B cell (primary cell): ENCODE results near the gene CCR6. TPM values are rescaled to one million over a fixed set of nuclear protein-coding genes. Genes with fewer than 3 reads are reported as not detected.

Experiments used
- ATAC-seq: fragments of 200-7000 bp; cut with Tn5 transposase; one replicate; pipeline ENCODE4 v1.10.0; 2021; ENCODE audit warnings: low read depth, mild to moderate bottlenecking, moderate number of reproducible peaks, moderate library complexity
- CTCF ChIA-PET: fragments of 350-600 bp; sonication (Branson Sonifier 250); formaldehyde crosslinking; loops from one replicate; lab custom pipeline; 2021; ENCODE audit warnings: antibody characterized with exemption, inconsistent platforms; lab: Charles Lee
- POLR2A ChIA-PET: fragments of 350-600 bp; sonication (Branson Sonifier 250); formaldehyde crosslinking; loops from one replicate; lab custom pipeline; 2021; ENCODE audit warnings: antibody characterized with exemption; lab: Charles Lee
- DNase-seq: peaks from one replicate; pipeline ENCODE4 v3.0.0; 2013
- H2AFZ ChIP-seq: 2 replicates; pipeline ENCODE4 v1.6.1; 2012; ENCODE audit warnings: mild to moderate bottlenecking, low read depth, low read length; ENCODE audit not compliant: insufficient read depth, poor library complexity, severe bottlenecking
- H3K27ac ChIP-seq, 2 donors: 1 replicate in 1 of 2; 2 replicates in 1 of 2; pipeline ENCODE4 v1.5.1; 2012 to 2013; ENCODE audit warnings: low read length in 2 of 2, mild to moderate bottlenecking in 2 of 2, moderate library complexity in 1 of 2
- H3K27me3 ChIP-seq, 4 experiments: fragments of 200-600 bp in 1 of 4; sonication (generic) in 1 of 4; replicated peaks in 1 of 4; 1 replicate in 2 of 4; 2 replicates in 2 of 4; pipeline versions ENCODE4 v1.6.1 to v1.7.0; 2013 to 2016; ENCODE audit warnings: low read length in 3 of 4, mild to moderate bottlenecking in 2 of 4, mixed read lengths in 1 of 4, moderate library complexity in 1 of 4; ENCODE audit not compliant: insufficient read depth in 4 of 4, control insufficient read depth in 3 of 4; ENCODE audit errors: control extremely low read depth in 1 of 4
- H3K36me3 ChIP-seq, 2 experiments: replicated peaks in 1 of 2; 1 replicate in 1 of 2; 2 replicates in 1 of 2; pipeline versions ENCODE4 v1.6.1 to v1.7.1; 2013; ENCODE audit warnings: low read length in 1 of 2; ENCODE audit not compliant: insufficient read depth in 2 of 2, control insufficient read depth in 1 of 2; ENCODE audit errors: control extremely low read depth in 1 of 2, extremely low read depth in 1 of 2
- H3K4me1 ChIP-seq, 2 donors: fragments of 200-600 bp in 1 of 2; sonication (generic) in 1 of 2; 1 replicate in 1 of 2; 2 replicates in 1 of 2; pipeline versions ENCODE4 v1.5.1 to v1.6.1; 2013 to 2017; ENCODE audit warnings: low read length in 2 of 2; ENCODE audit not compliant: control insufficient read depth in 2 of 2, insufficient read depth in 2 of 2
- H3K4me2 ChIP-seq: replicated peaks from 2 replicates; pipeline ENCODE3; 2012; ENCODE audit warnings: mild to moderate bottlenecking, low read depth, low read length; ENCODE audit not compliant: poor library complexity, severe bottlenecking
- H3K4me3 ChIP-seq, 5 experiments: fragments of 200-600 bp in 1 of 5; sonication (generic) in 1 of 5; 1 replicate in 3 of 5; 2 replicates in 2 of 5; pipeline versions ENCODE4 v1.5.1 to v1.7.0; 2011 to 2016; ENCODE audit warnings: low read length in 4 of 5, mild to moderate bottlenecking in 4 of 5, low read depth in 2 of 5, control low read depth in 1 of 5, moderate library complexity in 1 of 5; ENCODE audit not compliant: insufficient read depth in 1 of 5; ENCODE audit errors: control extremely low read depth in 1 of 5, extremely low read depth in 1 of 5
- H3K79me2 ChIP-seq: fragments of 200-600 bp; sonication (generic); one replicate; pipeline ENCODE4 v1.6.0; 2016; ENCODE audit warnings: low read length; ENCODE audit not compliant: control insufficient read depth, insufficient read depth
- H3K9ac ChIP-seq: fragments of 200-600 bp; sonication (generic); 2 replicates; pipeline ENCODE4 v1.6.1; 2017; ENCODE audit warnings: mild to moderate bottlenecking, low read length, moderate library complexity
- H3K9me3 ChIP-seq, 3 donors: one replicate each; pipeline versions ENCODE4 v1.6.1 to v1.7.1; 2013; ENCODE audit warnings: low read length in 2 of 3; ENCODE audit not compliant: control insufficient read depth in 2 of 3, insufficient read depth in 1 of 3; ENCODE audit errors: control extremely low read depth in 1 of 3
- H4K20me1 ChIP-seq: 2 replicates; pipeline ENCODE4 v1.6.0; 2012; ENCODE audit warnings: mild to moderate bottlenecking, low read length; ENCODE audit not compliant: insufficient read depth, control insufficient read depth, poor library complexity, severe bottlenecking
- H3K27ac Mint-ChIP-seq: one replicate; pipeline ENCODE4 v1.8.0; 2021; ENCODE audit warnings: mixed read lengths
- H3K27me3 Mint-ChIP-seq: one replicate; pipeline ENCODE4 v1.8.0; 2021; ENCODE audit warnings: mixed read lengths
- H3K4me1 Mint-ChIP-seq: one replicate; pipeline ENCODE4 v1.8.0; 2021; ENCODE audit warnings: mixed read lengths
- H3K4me3 Mint-ChIP-seq: one replicate; pipeline ENCODE4 v1.8.0; 2021; ENCODE audit warnings: mixed read lengths
- H3K9me3 Mint-ChIP-seq: one replicate; pipeline ENCODE4 v1.8.0; 2022; ENCODE audit warnings: mixed read lengths; ENCODE audit not compliant: insufficient read depth
- CTCF ChIP-seq: fragments of 200-600 bp; IDR thresholded peaks from one replicate; pipeline ENCODE4 v1.8.0; 2022; ENCODE audit warnings: antibody characterized with exemption, mild to moderate bottlenecking
- EZH2 ChIP-seq: IDR thresholded peaks from 2 replicates; pipeline ENCODE4 v1.6.1; 2012; ENCODE audit warnings: borderline replicate concordance, low read depth, mild to moderate bottlenecking, moderate library complexity, low read length; ENCODE audit not compliant: insufficient read depth, poor library complexity, severe bottlenecking
- WGBS: methylation state at CpG from one replicate; pipeline ENCODE4 v1.1.5; 2013; ENCODE audit warnings: missing lambda C conversion rate; ENCODE audit not compliant: insufficient coverage; 5-methylcytosine and 5-hydroxymethylcytosine counted together
- intact Hi-C: fragments of 100-400 bp; cut with micrococcal nuclease; formaldehyde crosslinking; loops from one replicate; pipeline ENCODE4 v1.10.0; 2022
- polyA plus RNA-seq: library from polyadenylated mRNA; depleted of rRNA; stranded (reverse); fragments of >200 nt; gene quantifications from 2 replicates; pipeline ENCODE4 v1.2.3, GENCODE V29; 2012
- total RNA-seq, 2 donors: library from RNA; stranded (reverse); fragments of 120-200 nt in 1 of 2; gene quantifications; 1 replicate in 1 of 2; 2 replicates in 1 of 2; pipeline versions ENCODE4 v1.2.3 to v1.2.4, GENCODE V29; 2013 to 2022

CCR6 gene
- total and polyA plus RNA-seq, 2 donors (not counting 1 experiment from before 2014, with no cell fraction given), result 18.2 to 30.9 TPM

- ATAC-seq (no peak), DNase-seq (no peak)
- H3K9me3 Mint-ChIP-seq, result no peaks in the 10 kb centered on the region
- ChIA-PET CTCF (interaction anchor here (0.6 to 22.6 kb wide), 13 partner anchors 11 to 170 kb away, joined by 3 to 437 read pairs (median 4); partner anchors contain the start of gene CEP43), POLR2A (interaction anchor here (0.7 to 14.2 kb wide), 9 partner anchors 9 to 126 kb away, joined by 3 to 432 read pairs (median 7); partner anchors contain the start of gene CEP43)
- H3K27me3 Mint-ChIP-seq, result no peaks in the 10 kb centered on the region
- no peak overlapping the region for H2AFZ ChIP-seq
- peak overlapping the region; percentile 97 to 98 for H3K27ac ChIP-seq
- peaks cover 3 to 41% of the 10 kb centered on the region in 2 experiments for H3K36me3 ChIP-seq
- H3K27ac Mint-ChIP-seq, result peak overlapping the region; percentile 97
- 61% methylated on average over 4 of the region's 5 CpGs for WGBS
- peak overlapping the region; percentile 92 for H3K9ac ChIP-seq
- peak overlapping the region; percentile 65 to 97 (median 81) for H3K4me3 ChIP-seq
- H3K79me2 ChIP-seq, result peaks cover 89% of the 10 kb centered on the region
- H3K9me3 ChIP-seq, result peaks cover 0 to 9% (median 0%) of the 10 kb centered on the region in 3 donors
- peak overlapping the region; percentile 96 for H3K4me3 Mint-ChIP-seq
- intact Hi-C loops, result loop anchor here (2.0 to 10.0 kb wide), 2 partner anchors 30 to 740 kb away; partner anchors contain the start of gene MPC1
- H4K20me1 ChIP-seq, result peaks cover 33% of the 10 kb centered on the region
- H3K4me2 ChIP-seq, result peak overlapping the region; percentile 79
- H3K4me1 Mint-ChIP-seq, result peaks cover 84% of the 10 kb centered on the region
- H3K27me3 ChIP-seq, result no peaks in the 10 kb centered on the region
- TF ChIP-seq CTCF (no peak), EZH2 (no peak)
- peaks cover 69 to 79% of the 10 kb centered on the region in 2 donors for H3K4me1 ChIP-seq
These were observed 1.9 kb downstream of the CCR6 start for GRCh38 chr6:167124753-167125152.

- CTCF ChIA-PET, result interaction anchor here (0.8 to 22.6 kb wide), 5 partner anchors 12 to 137 kb away, joined by 3 to 437 read pairs (median 36); no protein-coding TSS in a partner anchor
- POLR2A ChIA-PET, result interaction anchor here (1.6 to 14.2 kb wide), 5 partner anchors 8 to 127 kb away, joined by 7 to 432 read pairs (median 17); partner anchors contain the start of gene CEP43
- H3K27me3 Mint-ChIP-seq, result no peaks in the 10 kb centered on the region
- TF ChIP-seq CTCF (no peak), EZH2 (no peak)
- DNase-seq (peak; percentile 61), ATAC-seq (no peak)
- H3K4me3 Mint-ChIP-seq, result peak overlapping the region; percentile 96
- peak overlapping the region; percentile 97 for H3K27ac Mint-ChIP-seq
- WGBS, result 0% methylated on average over 1 of the region's 4 CpGs
- Histone ChIP-seq H3K4me3 (peak overlapping the region; percentile 65 to 97 (median 81)), H3K27ac (peak overlapping the region; percentile 97 to 98), H4K20me1 (peaks cover 39% of the 10 kb centered on the region), H3K79me2 (peaks cover 89% of the 10 kb centered on the region), H3K27me3 (no peaks in the 10 kb centered on the region), H3K9me3 (peaks cover 0 to 6% (median 0%) of the 10 kb centered on the region in 3 donors), H3K36me3 (peaks cover 3 to 48% of the 10 kb centered on the region in 2 experiments), H3K4me2 (peak overlapping the region; percentile 79), H3K9ac (peak overlapping the region; percentile 92), H3K4me1 (peaks cover 69 to 79% of the 10 kb centered on the region in 2 donors), H2AFZ (no peak overlapping the region)
- H3K4me1 Mint-ChIP-seq, result peaks cover 84% of the 10 kb centered on the region
- intact Hi-C loops, result loop anchor here (2.0 to 10.0 kb wide), 2 partner anchors 31 to 741 kb away; partner anchors contain the start of gene MPC1
- no peaks in the 10 kb centered on the region for H3K9me3 Mint-ChIP-seq
These were observed 2.5 kb downstream of the CCR6 start for GRCh38 chr6:167125410-167125809.
